RWPE2 (cell line): ENCODE results near the gene DNAJB7.
"Not testable (repeated sequence)": the region's sequence is repeated elsewhere in the genome, so short reads cannot be mapped to it uniquely, and the experiment has no call there.

ENCODE experiments used
- ATAC-seq: fragments of 200-7000 bp; cut with Tn5 transposase; 3 replicates; pipeline ENCODE4 v1.9.1; 2021; ENCODE audit warnings: low read depth
- DNase-seq: peaks from one replicate; pipeline ENCODE4 v3.0.0-alpha.2; 2020; ENCODE audit warnings: low spot score
- H3K27ac ChIP-seq: fragments of 450-650 bp; 2 replicates; pipeline ENCODE4 v1.5.1; 2017; ENCODE audit warnings: mild to moderate bottlenecking; ENCODE audit not compliant: poor library complexity, severe bottlenecking
- H3K27me3 ChIP-seq: fragments of 250-450 bp; sonication (Bioruptor Pico); 2 replicates; pipeline ENCODE4 v1.5.1; 2021; ENCODE audit warnings: mild to moderate bottlenecking, moderate library complexity; ENCODE audit not compliant: insufficient read depth, poor library complexity, severe bottlenecking
- H3K36me3 ChIP-seq: fragments of 250-450 bp; sonication (Bioruptor Pico); 2 replicates; pipeline ENCODE4 v1.5.1; 2020; ENCODE audit warnings: low read depth, mild to moderate bottlenecking, moderate library complexity
- H3K4me1 ChIP-seq: fragments of 250-450 bp; sonication (Bioruptor Pico); 2 replicates; pipeline ENCODE4 v1.5.1; 2021; ENCODE audit warnings: mild to moderate bottlenecking, moderate library complexity; ENCODE audit not compliant: insufficient read depth, poor library complexity, severe bottlenecking
- H3K4me3 ChIP-seq: fragments of 250-450 bp; sonication (Bioruptor Pico); 2 replicates; pipeline ENCODE4 v1.5.1; 2021; ENCODE audit warnings: mild to moderate bottlenecking, moderate library complexity; ENCODE audit not compliant: severe bottlenecking
- H3K9me3 ChIP-seq: fragments of 250-450 bp; sonication (Bioruptor Pico); 2 replicates; pipeline ENCODE4 v1.5.1; 2021; ENCODE audit warnings: mild to moderate bottlenecking, moderate library complexity; ENCODE audit not compliant: severe bottlenecking
- CTCF ChIP-seq: fragments of 450-650 bp; IDR thresholded peaks from one replicate; pipeline ENCODE4 v1.5.1; 2017; ENCODE audit warnings: mild to moderate bottlenecking, moderate library complexity; ENCODE audit not compliant: poor library complexity, severe bottlenecking

The DNAJB7 gene

GRCh38 chr22:40853961-40854360 lies 8.0 kb downstream of the DNAJB7 start:
- Histone ChIP-seq H3K4me1 (peaks cover 18% of the 10 kb centered on the region), H3K27me3 (no peaks in the 10 kb centered on the region), H3K27ac (peak overlapping the region; percentile 78), H3K36me3 (peaks cover 23% of the 10 kb centered on the region), H3K9me3 (no peaks in the 10 kb centered on the region), H3K4me3 (no peak overlapping the region)
- ATAC-seq (no peak), DNase-seq (no peak)
- TF ChIP-seq CTCF: no peak

GRCh38 chr22:40853333-40853732 lies 8.6 kb downstream of the DNAJB7 start:
- Histone ChIP-seq H3K9me3 (no peaks in the 10 kb centered on the region), H3K27ac (no peak overlapping the region), H3K27me3 (no peaks in the 10 kb centered on the region), H3K36me3 (peaks cover 28% of the 10 kb centered on the region), H3K4me1 (peaks cover 18% of the 10 kb centered on the region), H3K4me3 (no peak overlapping the region)
- TF ChIP-seq CTCF: no peak
- no peak for DNase-seq
- no peak for ATAC-seq

GRCh38 chr22:40845816-40846215 lies 16.1 kb downstream of the DNAJB7 start:
- not testable (repeated sequence) for ATAC-seq
- peaks cover 90% of the 10 kb centered on the region for H3K36me3 ChIP-seq

GRCh38 chr22:40844951-40845350 lies 17.0 kb downstream of the DNAJB7 start:
- Histone ChIP-seq H3K9me3 (no peaks in the 10 kb centered on the region), H3K27ac (no peak overlapping the region), H3K27me3 (no peaks in the 10 kb centered on the region), H3K4me1 (peaks cover 18% of the 10 kb centered on the region), H3K4me3 (no peak overlapping the region), H3K36me3 (peaks cover 90% of the 10 kb centered on the region)
- no peak for TF ChIP-seq CTCF
- no peak for ATAC-seq
- no peak for DNase-seq

More at GRCh38 chr22:40845816-40846215, 16.1 kb downstream of the DNAJB7 start:
- H3K9me3 ChIP-seq, H3K27me3 ChIP-seq, DNase-seq, H3K4me3 ChIP-seq, H3K27ac ChIP-seq: not testable (repeated sequence)
- peaks cover 18% of the 10 kb centered on the region for H3K4me1 ChIP-seq

- ATAC-seq: no peak
- DNase-seq: no peak
- no peak overlapping the region for H3K4me3 ChIP-seq
- TF ChIP-seq CTCF: no peak
- no peaks in the 10 kb centered on the region for H3K9me3 ChIP-seq
- H3K4me1 ChIP-seq: peaks cover 13% of the 10 kb centered on the region
- H3K27ac ChIP-seq: no peak overlapping the region
- peaks cover 86% of the 10 kb centered on the region for H3K36me3 ChIP-seq
- H3K27me3 ChIP-seq: no peaks in the 10 kb centered on the region
Observed at GRCh38 chr22:40838486-40838885, 23.4 kb downstream of the DNAJB7 start.
